ENCODE results near the gene LRRC2.
"Not testable (repeated sequence)": the region's sequence is repeated elsewhere in the genome, so short reads cannot be mapped to it uniquely, and the experiment has no call there.

The LRRC2 gene

GRCh38 chr3:46497556-46498265 lies 68.4 kb downstream of the LRRC2 start, which contains the start of gene RTP3:
Gene RTP3 (plus strand): TSS chr3:46497976. CDS start chr3:46498063, 87 bp downstream.
- Histone ChIP-seq H3K4me3 (replicated peaks; ENCODE audit: insufficient read depth, low read length) (no peak within 1 kb of the TSS), H3K27ac (replicated peaks) (no peak within 1 kb of the TSS), H3K27me3 (ENCODE audit: insufficient read depth, poor library complexity, severe bottlenecking) (no peaks in the 10 kb centered on the region)
- DNase-seq (ENCODE audit: low read depth in 1 of 2, low spot score in 1 of 2) = no peak
- TF ChIP-seq POLR2AphosphoS5 (IDR thresholded peaks at IDR 0.05; ENCODE audit: low read depth) (no peak), GABPA (IDR thresholded peaks at IDR 0.05; ENCODE audit: low read depth) (no peak), CTCF (IDR thresholded peaks at IDR 0.05; ENCODE audit: insufficient read depth, low read length) (no peak), SPI1 (IDR thresholded peaks at IDR 0.05; ENCODE audit: borderline replicate concordance, low read depth) (no peak), REST (IDR thresholded peaks at IDR 0.05; ENCODE audit: insufficient replicate concordance, low read depth) (no peak)

GRCh38 chr3:46496746-46497555 lies 69.2 kb downstream of the LRRC2 start:
- no peak overlapping the region for H3K4me3 ChIP-seq (replicated peaks; ENCODE audit: insufficient read depth, low read length)
- TF ChIP-seq CTCF (IDR thresholded peaks at IDR 0.05; ENCODE audit: insufficient read depth, low read length) (peak; percentile 6), GABPA (IDR thresholded peaks at IDR 0.05; ENCODE audit: low read depth) (no peak)
- DNase-seq (ENCODE audit: low read depth in 1 of 2, low spot score in 1 of 2) = peak in 1 of 2 experiments; percentile 32
- H3K27ac ChIP-seq (replicated peaks) = no peak overlapping the region
- no peaks in the 10 kb centered on the region for H3K27me3 ChIP-seq (ENCODE audit: insufficient read depth, poor library complexity, severe bottlenecking)

GRCh38 chr3:46495901-46496456 lies 70.1 kb downstream of the LRRC2 start:
- Histone ChIP-seq H3K4me3 (replicated peaks; ENCODE audit: insufficient read depth, low read length) (no peak overlapping the region), H3K27ac (replicated peaks) (no peak overlapping the region), H3K27me3 (ENCODE audit: insufficient read depth, poor library complexity, severe bottlenecking) (no peaks in the 10 kb centered on the region)
- DNase-seq (ENCODE audit: low read depth in 1 of 2, low spot score in 1 of 2) = no peak
- TF ChIP-seq SPI1 (IDR thresholded peaks at IDR 0.05; ENCODE audit: borderline replicate concordance, low read depth) = no peak
- no peak for TF ChIP-seq GABPA (IDR thresholded peaks at IDR 0.05; ENCODE audit: low read depth)

- DNase-seq (ENCODE audit: low read depth in 1 of 2, low spot score in 1 of 2); H3K27me3 ChIP-seq (ENCODE audit: insufficient read depth, poor library complexity, severe bottlenecking); H3K4me3 ChIP-seq (replicated peaks; ENCODE audit: insufficient read depth, low read length): not testable (repeated sequence)
These were observed 71.6 kb downstream of the LRRC2 start for GRCh38 chr3:46494491-46494890.

GRCh38 chr3:46492890-46493547 lies 73.1 kb downstream of the LRRC2 start:
- DNase-seq (ENCODE audit: low read depth in 1 of 2, low spot score in 1 of 2) = no peak
- H3K4me3 ChIP-seq (replicated peaks; ENCODE audit: insufficient read depth, low read length) = no peak overlapping the region
- TF ChIP-seq POLR2AphosphoS5 (IDR thresholded peaks at IDR 0.05; ENCODE audit: low read depth) = no peak
- TF ChIP-seq GABPA (IDR thresholded peaks at IDR 0.05; ENCODE audit: low read depth) = no peak
- TF ChIP-seq REST (IDR thresholded peaks at IDR 0.05; ENCODE audit: insufficient replicate concordance, low read depth) = no peak
- no peak for TF ChIP-seq SPI1 (IDR thresholded peaks at IDR 0.05; ENCODE audit: borderline replicate concordance, low read depth)
- no peak for TF ChIP-seq CTCF (IDR thresholded peaks at IDR 0.05; ENCODE audit: insufficient read depth, low read length)
- no peaks in the 10 kb centered on the region for H3K27me3 ChIP-seq (ENCODE audit: insufficient read depth, poor library complexity, severe bottlenecking)
- H3K27ac ChIP-seq (replicated peaks) = no peak overlapping the region

More at GRCh38 chr3:46494491-46494890, 71.6 kb downstream of the LRRC2 start:
- H3K27ac ChIP-seq (replicated peaks) = not testable (repeated sequence)

All from HL-60 (cell line).